Measurements from ENCODE around the gene PCDHGB6.
"Not testable (repeated sequence)": the region's sequence is repeated elsewhere in the genome, so short reads cannot be mapped to it uniquely, and the experiment has no call there.

PCDHGB6 gene

DNA sequence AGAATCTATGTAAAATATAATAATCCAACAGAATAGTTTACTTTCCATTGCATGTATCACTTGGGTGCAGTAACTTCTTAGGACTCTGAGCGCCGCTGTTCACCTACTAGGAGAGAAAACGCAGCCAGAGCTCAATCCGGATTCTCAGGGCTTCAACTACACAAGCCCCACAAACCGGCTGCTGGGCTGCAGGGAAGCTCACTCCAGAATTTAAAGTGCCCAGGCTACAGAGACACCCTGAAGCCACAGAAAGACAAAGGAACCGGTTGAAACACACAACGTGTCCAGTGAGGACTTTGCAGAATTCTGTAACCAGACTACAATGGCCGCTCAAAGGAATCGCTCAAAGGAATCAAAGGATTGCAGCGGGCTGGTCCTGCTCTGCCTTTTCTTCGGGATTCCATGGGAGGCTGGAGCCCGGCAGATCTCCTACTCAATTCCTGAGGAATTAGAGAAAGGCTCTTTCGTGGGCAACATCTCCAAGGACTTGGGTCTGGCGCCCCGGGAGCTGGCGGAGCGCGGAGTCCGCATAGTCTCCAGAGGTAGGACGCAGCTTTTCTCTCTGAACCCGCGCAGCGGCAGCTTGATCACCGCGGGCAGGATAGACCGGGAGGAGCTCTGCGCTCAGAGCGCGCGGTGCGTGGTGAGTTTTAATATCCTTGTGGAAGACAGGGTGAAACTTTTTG is 5.2 kb downstream of the PCDHGB6 start, which contains the start of gene PCDHGA10:
PCDHGA10 (plus strand) TSS at position 134 of the 686 bp plus-strand sequence; CDS start at position 323, 189 bp downstream.
- no peaks in the 10 kb centered on the region for H4K20me1 ChIP-seq (ENCODE audit: insufficient read depth, low read length, poor library complexity, severe bottlenecking)
- H3F3A ChIP-seq (ENCODE audit: low read depth), result no peaks in the 10 kb centered on the region
- no peaks in the 10 kb centered on the region for H3K4me1 ChIP-seq (ENCODE audit: insufficient read depth, low read length, poor library complexity, severe bottlenecking)
- peak within 1 kb of the TSS; percentile 34; the same call in 1 of the 2 replicates for H2AFZ ChIP-seq (ENCODE audit: low read length)
- no peaks in the 10 kb centered on the region for H3K36me3 ChIP-seq (ENCODE audit: insufficient read depth, low read length)
- no peaks in the 10 kb centered on the region for H3K79me2 ChIP-seq (ENCODE audit: insufficient read depth, low read length)
- H3K9me3 ChIP-seq (ENCODE audit: insufficient read depth, low read depth, low read length), result no peaks in the 10 kb centered on the region
- peak within 1 kb of the TSS; percentile 35 for H3K4me2 ChIP-seq (ENCODE audit: low read depth, low read length, poor library complexity, severe bottlenecking)
- TF ChIP-seq, protein P1, sequence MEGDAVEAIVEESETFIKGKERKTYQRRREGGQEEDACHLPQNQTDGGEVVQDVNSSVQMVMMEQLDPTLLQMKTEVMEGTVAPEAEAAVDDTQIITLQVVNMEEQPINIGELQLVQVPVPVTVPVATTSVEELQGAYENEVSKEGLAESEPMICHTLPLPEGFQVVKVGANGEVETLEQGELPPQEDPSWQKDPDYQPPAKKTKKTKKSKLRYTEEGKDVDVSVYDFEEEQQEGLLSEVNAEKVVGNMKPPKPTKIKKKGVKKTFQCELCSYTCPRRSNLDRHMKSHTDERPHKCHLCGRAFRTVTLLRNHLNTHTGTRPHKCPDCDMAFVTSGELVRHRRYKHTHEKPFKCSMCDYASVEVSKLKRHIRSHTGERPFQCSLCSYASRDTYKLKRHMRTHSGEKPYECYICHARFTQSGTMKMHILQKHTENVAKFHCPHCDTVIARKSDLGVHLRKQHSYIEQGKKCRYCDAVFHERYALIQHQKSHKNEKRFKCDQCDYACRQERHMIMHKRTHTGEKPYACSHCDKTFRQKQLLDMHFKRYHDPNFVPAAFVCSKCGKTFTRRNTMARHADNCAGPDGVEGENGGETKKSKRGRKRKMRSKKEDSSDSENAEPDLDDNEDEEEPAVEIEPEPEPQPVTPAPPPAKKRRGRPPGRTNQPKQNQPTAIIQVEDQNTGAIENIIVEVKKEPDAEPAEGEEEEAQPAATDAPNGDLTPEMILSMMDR (conservative IDR thresholded peaks at IDR 0.05; ENCODE audit: low read length), result peak; percentile 72
- TF ChIP-seq EZH2phosphoT487 (IDR thresholded peaks at IDR 0.05; ENCODE audit: borderline replicate concordance), result no peak
- no peak within 1 kb of the TSS for H3K9ac ChIP-seq (ENCODE audit: low read depth, low read length, poor library complexity, severe bottlenecking)
- no peaks in the 10 kb centered on the region for H3K9me2 ChIP-seq (replicated peaks; ENCODE audit: low read depth, low read length)
- H3K4me3 ChIP-seq (ENCODE audit: low read length, poor library complexity, severe bottlenecking), result no peak within 1 kb of the TSS
- no peaks in the 10 kb centered on the region for H3K27me3 ChIP-seq (ENCODE audit: insufficient read depth, low read length, poor library complexity, severe bottlenecking)

DNA sequence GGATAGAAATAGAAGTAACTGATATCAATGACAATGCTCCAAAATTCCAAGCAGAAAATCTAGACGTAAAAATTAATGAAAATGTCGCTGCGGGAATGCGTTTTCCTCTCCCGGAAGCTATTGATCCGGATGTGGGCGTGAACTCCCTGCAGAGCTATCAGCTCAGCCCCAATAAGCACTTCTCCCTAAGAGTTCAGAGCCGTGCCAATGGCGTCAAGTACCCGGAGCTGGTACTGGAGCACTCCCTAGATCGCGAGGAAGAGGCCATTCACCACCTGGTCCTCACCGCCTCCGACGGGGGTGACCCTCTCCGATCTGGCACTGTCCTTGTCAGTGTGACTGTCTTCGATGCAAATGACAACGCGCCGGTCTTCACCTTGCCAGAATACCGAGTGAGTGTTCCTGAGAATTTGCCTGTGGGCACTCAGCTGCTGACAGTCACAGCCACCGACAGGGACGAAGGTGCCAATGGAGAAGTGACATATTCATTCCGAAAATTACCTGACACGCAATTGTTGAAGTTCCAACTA is 5.8 kb downstream of the PCDHGB6 start:
- H3K4me1 ChIP-seq (ENCODE audit: insufficient read depth, low read length, poor library complexity, severe bottlenecking), result no peaks in the 10 kb centered on the region
- no peak overlapping the region for H3K4me2 ChIP-seq (ENCODE audit: low read depth, low read length, poor library complexity, severe bottlenecking)
- H3F3A ChIP-seq (ENCODE audit: low read depth), result no peaks in the 10 kb centered on the region
- no peaks in the 10 kb centered on the region for H3K36me3 ChIP-seq (ENCODE audit: insufficient read depth, low read length)
- no peaks in the 10 kb centered on the region for H4K20me1 ChIP-seq (ENCODE audit: insufficient read depth, low read length, poor library complexity, severe bottlenecking)
- no peaks in the 10 kb centered on the region for H3K9me3 ChIP-seq (ENCODE audit: insufficient read depth, low read depth, low read length)
- no peaks in the 10 kb centered on the region for H3K9me2 ChIP-seq (replicated peaks; ENCODE audit: low read depth, low read length)
- no peaks in the 10 kb centered on the region for H3K27me3 ChIP-seq (ENCODE audit: insufficient read depth, low read length, poor library complexity, severe bottlenecking)
- no peak for TF ChIP-seq EZH2phosphoT487 (IDR thresholded peaks at IDR 0.05; ENCODE audit: borderline replicate concordance)
- TF ChIP-seq, protein P1 (conservative IDR thresholded peaks at IDR 0.05; ENCODE audit: low read length), result no peak
- no peak overlapping the region for H2AFZ ChIP-seq (ENCODE audit: low read length)
- no peak overlapping the region for H3K9ac ChIP-seq (ENCODE audit: low read depth, low read length, poor library complexity, severe bottlenecking)
- H3K4me3 ChIP-seq (ENCODE audit: low read length, poor library complexity, severe bottlenecking), result no peak overlapping the region
- H3K79me2 ChIP-seq (ENCODE audit: insufficient read depth, low read length), result no peaks in the 10 kb centered on the region

DNA sequence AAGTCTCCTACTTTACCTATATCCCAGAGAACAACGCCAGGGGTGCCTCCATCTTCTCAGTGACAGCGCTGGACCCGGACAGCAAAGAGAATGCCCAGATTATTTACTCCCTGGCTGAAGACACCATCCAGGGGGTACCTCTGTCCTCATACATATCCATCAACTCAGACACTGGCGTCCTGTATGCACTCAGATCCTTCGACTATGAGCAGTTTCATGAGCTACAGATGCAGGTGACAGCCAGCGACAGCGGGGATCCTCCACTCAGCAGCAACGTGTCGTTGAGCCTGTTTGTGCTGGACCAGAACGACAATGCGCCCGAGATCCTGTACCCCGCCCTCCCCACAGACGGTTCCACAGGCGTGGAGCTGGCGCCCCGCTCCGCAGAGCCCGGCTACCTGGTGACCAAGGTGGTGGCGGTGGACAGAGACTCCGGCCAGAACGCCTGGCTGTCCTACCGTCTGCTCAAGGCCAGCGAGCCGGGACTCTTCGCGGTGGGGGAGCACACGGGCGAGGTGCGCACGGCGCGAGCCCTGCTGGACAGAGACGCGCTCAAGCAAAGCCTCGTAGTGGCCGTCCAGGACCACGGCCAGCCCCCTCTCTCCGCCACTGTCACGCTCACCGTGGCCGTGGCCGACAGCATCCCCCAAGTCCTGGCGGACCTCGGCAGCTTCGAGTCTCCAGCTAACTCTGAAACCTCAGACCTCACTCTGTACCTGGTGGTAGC is 6.9 kb downstream of the PCDHGB6 start:
- not testable (repeated sequence) for H3K4me3 ChIP-seq (ENCODE audit: low read length, poor library complexity, severe bottlenecking); H3K4me1 ChIP-seq (ENCODE audit: insufficient read depth, low read length, poor library complexity, severe bottlenecking); H3F3A ChIP-seq (ENCODE audit: low read depth); H3K9me2 ChIP-seq (replicated peaks; ENCODE audit: low read depth, low read length); H3K9me3 ChIP-seq (ENCODE audit: insufficient read depth, low read depth, low read length); H3K79me2 ChIP-seq (ENCODE audit: insufficient read depth, low read length); H3K36me3 ChIP-seq (ENCODE audit: insufficient read depth, low read length); H3K4me2 ChIP-seq (ENCODE audit: low read depth, low read length, poor library complexity, severe bottlenecking); H4K20me1 ChIP-seq (ENCODE audit: insufficient read depth, low read length, poor library complexity, severe bottlenecking); H3K9ac ChIP-seq (ENCODE audit: low read depth, low read length, poor library complexity, severe bottlenecking); H3K27me3 ChIP-seq (ENCODE audit: insufficient read depth, low read length, poor library complexity, severe bottlenecking); H2AFZ ChIP-seq (ENCODE audit: low read length)

DNA sequence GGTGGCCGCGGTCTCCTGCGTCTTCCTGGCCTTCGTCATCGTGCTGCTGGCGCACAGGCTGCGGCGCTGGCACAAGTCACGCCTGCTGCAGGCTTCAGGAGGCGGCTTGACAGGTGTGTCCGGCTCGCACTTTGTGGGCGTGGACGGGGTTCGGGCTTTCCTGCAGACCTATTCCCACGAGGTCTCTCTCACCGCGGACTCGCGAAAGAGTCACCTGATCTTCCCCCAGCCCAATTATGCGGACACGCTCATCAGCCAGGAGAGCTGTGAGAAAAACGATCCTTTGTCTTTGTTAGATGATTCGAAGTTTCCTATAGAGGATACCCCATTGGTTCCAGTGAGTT is 7.4 kb downstream of the PCDHGB6 start:
- not testable (repeated sequence) for H3K4me1 ChIP-seq (ENCODE audit: insufficient read depth, low read length, poor library complexity, severe bottlenecking); H3K36me3 ChIP-seq (ENCODE audit: insufficient read depth, low read length); H3K9ac ChIP-seq (ENCODE audit: low read depth, low read length, poor library complexity, severe bottlenecking); H3K4me3 ChIP-seq (ENCODE audit: low read length, poor library complexity, severe bottlenecking); H3K27me3 ChIP-seq (ENCODE audit: insufficient read depth, low read length, poor library complexity, severe bottlenecking); H3K4me2 ChIP-seq (ENCODE audit: low read depth, low read length, poor library complexity, severe bottlenecking); H3K9me3 ChIP-seq (ENCODE audit: insufficient read depth, low read depth, low read length); H3K79me2 ChIP-seq (ENCODE audit: insufficient read depth, low read length); H4K20me1 ChIP-seq (ENCODE audit: insufficient read depth, low read length, poor library complexity, severe bottlenecking); H3K9me2 ChIP-seq (replicated peaks; ENCODE audit: low read depth, low read length); H2AFZ ChIP-seq (ENCODE audit: low read length); H3F3A ChIP-seq (ENCODE audit: low read depth)

Measured in Loucy (cell line).